HCT116 (cell line): Measurements from ENCODE around the gene FASN. TPM values are rescaled to one million over a fixed set of nuclear protein-coding genes. Genes with fewer than 3 reads are reported as not detected.

Source experiments
- ATAC-seq: fragments of 200-7000 bp; cut with Tn5 transposase; 2 replicates; pipeline ENCODE4 v1.9.1; 2020; ENCODE audit warnings: mild to moderate bottlenecking, moderate library complexity
- BruUV-seq: library from RNA; stranded (reverse); fragments of 400-500 nt; replicated peaks from 2 replicates; lab custom pipeline; 2021; lab: Mats Ljungman, UMichigan
- CTCF ChIA-PET: fragments of 300-600 bp; sonication (Branson Sonifier 250); formaldehyde crosslinking; loops from one replicate; lab custom pipeline; 2021; ENCODE audit warnings: antibody characterized with exemption; lab: Charles Lee
- POLR2A ChIA-PET: fragments of 300-600, 350-600 bp; sonication (Branson Sonifier 250); formaldehyde crosslinking; loops from one replicate; lab custom pipeline; 2021; ENCODE audit warnings: antibody characterized with exemption; lab: Charles Lee
- RAD21 ChIA-PET, 2 experiments: fragments of 300-600 bp; sonication (Branson Sonifier 250); formaldehyde crosslinking; loops; one replicate each; lab custom pipeline; 2023; ENCODE audit warnings: low total read pairs in 2 of 2; ENCODE audit not compliant: uncharacterized antibody in 2 of 2, unreplicated experiment in 2 of 2, low non-redundant PET in 1 of 2; lab: Charles Lee
- DNase-seq: peaks from one replicate; pipeline ENCODE4 v3.0.0-alpha.2; 2010; ENCODE audit warnings: low read depth, low spot score
- H2AFZ ChIP-seq: fragments of 200-600 bp; shearing (Covaris generic), sonication (generic); 2 replicates; pipeline ENCODE4 v1.6.1; 2017; ENCODE audit warnings: low read depth, mixed run types, mixed read lengths, antibody characterized with exemption, low read length; ENCODE audit not compliant: poor library complexity, severe bottlenecking
- H3K27ac ChIP-seq: 2 replicates; pipeline ENCODE4 v1.5.1; 2012; ENCODE audit warnings: low read depth, low read length
- H3K27me3 ChIP-seq: fragments of 200-600 bp; sonication (generic); 2 replicates; pipeline ENCODE4 v1.6.1; 2016; ENCODE audit warnings: mixed run types, low read length, mixed read lengths; ENCODE audit not compliant: insufficient read depth
- H3K36me3 ChIP-seq, 2 experiments: fragments of 200-500 bp in 1 of 2; fragments of 200-600 bp in 1 of 2; sonication (Bioruptor generic) in 1 of 2; sonication (generic) in 1 of 2; 2 replicates each; pipeline versions ENCODE4 v1.5.1 to v1.6.1; 2014 to 2016; ENCODE audit warnings: low read length in 2 of 2, inconsistent platforms in 1 of 2, mixed read lengths in 1 of 2, mixed run types in 1 of 2; ENCODE audit not compliant: insufficient read depth in 2 of 2, control insufficient read depth in 1 of 2
- H3K4me1 ChIP-seq, 2 experiments: fragments of 200-600 bp in 1 of 2; sonication (generic) in 1 of 2; 2 replicates each; pipeline versions ENCODE4 v1.5.1 to v1.6.1; 2012 to 2017; ENCODE audit warnings: low read length in 2 of 2, inconsistent platforms in 1 of 2, mild to moderate bottlenecking in 1 of 2, mixed read lengths in 1 of 2, mixed run types in 1 of 2, moderate library complexity in 1 of 2; ENCODE audit not compliant: insufficient read depth in 2 of 2, control insufficient read depth in 1 of 2
- H3K4me2 ChIP-seq: fragments of 200-600 bp; sonication (generic); 2 replicates; pipeline ENCODE4 v1.6.1; 2017; ENCODE audit warnings: mixed run types, low read length, mixed read lengths
- H3K4me3 ChIP-seq, 2 experiments: fragments of 200-600 bp in 1 of 2; sonication (generic) in 1 of 2; replicated peaks in 1 of 2; 2 replicates each; pipeline ENCODE4 v1.5.1; 2011 to 2016; ENCODE audit warnings: low read length in 2 of 2, control low read depth in 1 of 2, low read depth in 1 of 2, mild to moderate bottlenecking in 1 of 2, mixed read lengths in 1 of 2, mixed run types in 1 of 2
- H3K79me2 ChIP-seq: fragments of 200-600 bp; sonication (generic); 2 replicates; pipeline ENCODE4 v1.6.1; 2017; ENCODE audit warnings: mild to moderate bottlenecking, mixed run types, low read length, moderate library complexity, mixed read lengths; ENCODE audit not compliant: insufficient read depth
- H3K9ac ChIP-seq: fragments of 200-600 bp; sonication (generic); 2 replicates; pipeline ENCODE4 v1.6.1; 2016; ENCODE audit warnings: low read length, mixed read lengths
- H3K9me2 ChIP-seq: fragments of 200-600 bp; sonication (generic), shearing (Covaris generic); 2 replicates; pipeline ENCODE4 v1.6.1; 2017; ENCODE audit warnings: mixed run types, mild to moderate bottlenecking, moderate library complexity; ENCODE audit not compliant: insufficient read depth
- H3K9me3 ChIP-seq, 2 experiments: fragments of 200-500 bp in 1 of 2; fragments of 200-600 bp in 1 of 2; sonication (Bioruptor generic) in 1 of 2; sonication (generic) in 1 of 2; 2 replicates each; pipeline ENCODE4 v1.6.1; 2014 to 2017; ENCODE audit warnings: low read length in 2 of 2, mixed read lengths in 2 of 2, inconsistent platforms in 1 of 2, low read depth in 1 of 2, mild to moderate bottlenecking in 1 of 2, mixed run types in 1 of 2, moderate library complexity in 1 of 2; ENCODE audit not compliant: control insufficient read depth in 1 of 2, insufficient read depth in 1 of 2
- H4K20me1 ChIP-seq: fragments of 200-600 bp; sonication (generic), shearing (Covaris generic); 2 replicates; pipeline ENCODE4 v1.6.1; 2017; ENCODE audit warnings: mixed run types, mild to moderate bottlenecking, moderate library complexity; ENCODE audit not compliant: insufficient read depth
- CEBPB ChIP-seq: IDR thresholded peaks from 2 replicates; pipeline ENCODE4 v1.6.1; 2012; ENCODE audit warnings: low read depth
- EGR1 ChIP-seq: IDR thresholded peaks from 2 replicates; pipeline ENCODE4 v1.6.1; 2012; ENCODE audit warnings: low read depth
- JUND ChIP-seq: IDR thresholded peaks from 2 replicates; pipeline ENCODE4 v1.6.1; 2012
- MAX ChIP-seq: IDR thresholded peaks from 2 replicates; pipeline ENCODE4 v1.6.1; 2012
- POLR2A ChIP-seq: IDR thresholded peaks from 2 replicates; pipeline ENCODE4 v1.7.0; 2011; ENCODE audit warnings: borderline replicate concordance; ENCODE audit not compliant: insufficient read depth, insufficient read length; ENCODE audit errors: extremely low read depth
- SIN3A ChIP-seq: IDR thresholded peaks from 2 replicates; pipeline ENCODE4 v1.6.1; 2012; ENCODE audit warnings: low read depth
- SP1 ChIP-seq: IDR thresholded peaks from 2 replicates; pipeline ENCODE4 v1.6.1; 2012; ENCODE audit warnings: low read depth
- TCF7L2 ChIP-seq: IDR thresholded peaks from 2 replicates; pipeline ENCODE4 v1.7.0; 2011; ENCODE audit warnings: borderline replicate concordance, inconsistent platforms; ENCODE audit not compliant: insufficient read depth, insufficient read length; ENCODE audit errors: extremely low read depth
- YY1 ChIP-seq: IDR thresholded peaks from 2 replicates; pipeline ENCODE4 v1.6.1; 2011; ENCODE audit warnings: low read length, low read depth, moderate library complexity, mild to moderate bottlenecking; ENCODE audit not compliant: insufficient replicate concordance; ENCODE audit errors: extremely low read depth
- ZNF274 ChIP-seq: fragments of 200-500 bp; sonication (Bioruptor generic); IDR thresholded peaks from 2 replicates; pipeline ENCODE4 v1.6.1; 2014; ENCODE audit warnings: mild to moderate bottlenecking, low read depth, low read length, inconsistent platforms
- intact Hi-C: fragments of 100-400 bp; cut with micrococcal nuclease; formaldehyde crosslinking; loops from 2 replicates; pipeline ENCODE4 v1.10.0; 2022
- total RNA-seq: library from RNA; stranded (reverse); gene quantifications from one replicate; pipeline ENCODE4 v1.2.1, GENCODE V29; 2021; ENCODE audit not compliant: unreplicated experiment

The FASN gene
- total RNA-seq, 1 experiment from 2014 or later: 754 TPM

GRCh38 chr17:82101301-82101715 lies 3.3 kb upstream of the FASN start:
- H3K79me2 ChIP-seq: peaks cover 37% of the 10 kb centered on the region
- no peaks in the 10 kb centered on the region for H3K27me3 ChIP-seq
- H4K20me1 ChIP-seq: no peaks in the 10 kb centered on the region; the same call in 1 of the 2 replicates
- H3K27ac ChIP-seq: peak overlapping the region; percentile 99; the same call in 1 of the 2 replicates
- ChIA-PET POLR2A (no interaction called here), CTCF (no interaction called here), RAD21 (no interaction called here)
- DNase-seq (no peak), ATAC-seq (no peak)
- no peak overlapping the region for H3K4me3 ChIP-seq
- no peaks in the 10 kb centered on the region for H3K9me2 ChIP-seq
- no TSS peak for BruUV-seq
- H3K36me3 ChIP-seq: peaks cover 0 to 21% of the 10 kb centered on the region in 2 experiments; a peak in 1 of 4 replicates
- intact Hi-C loops: no loop called here
- no peak overlapping the region for H3K4me2 ChIP-seq
- H3K9ac ChIP-seq: 0 out of 2 replicates have a peak overlapping the region, but pooled peaks have one; percentile 9
- peaks cover 37 to 66% of the 10 kb centered on the region in 2 experiments for H3K4me1 ChIP-seq
- no peak overlapping the region for H2AFZ ChIP-seq
- no peak for TF ChIP-seq EGR1
- no peak for TF ChIP-seq SP1
- TF ChIP-seq CEBPB: no peak
- no peak for TF ChIP-seq MAX
- TF ChIP-seq TCF7L2: no peak
- TF ChIP-seq POLR2A: no peak
- no peak for TF ChIP-seq JUND
- no peak for TF ChIP-seq YY1
- no peak for TF ChIP-seq SIN3A
- no peak for TF ChIP-seq ZNF274
- TF ChIP-seq, all 23 proteins: peak for 0
- no peaks in the 10 kb centered on the region for H3K9me3 ChIP-seq
